ENCODE measurements around the gene IL21R.

IL21R gene

GRCh38 chr16:27386674-27387073, 15.3 kb upstream of the IL21R start:
- Histone ChIP-seq H3K36me3 (ENCODE audit: control insufficient read depth in 2 of 2, insufficient read depth in 1 of 2, low read length in 2 of 2) (no peaks in the 10 kb centered on the region), H3K27ac (ENCODE audit: extremely low read depth, low read depth, low read length) (no peak overlapping the region), H3K4me3 (ENCODE audit: low read depth, low read length) (no peak overlapping the region), H3K4me1 (ENCODE audit: control insufficient read depth, insufficient read depth, low read length) (no peaks in the 10 kb centered on the region), H3K9me3 (ENCODE audit: control insufficient read depth, insufficient read depth, low read depth, low read length) (no peaks in the 10 kb centered on the region)
- no peak for TF ChIP-seq CTCF (tag by site-specific recombination; IDR thresholded peaks at IDR 0.05)
- no peak for TF ChIP-seq ZNF529 (tag by site-specific recombination; IDR thresholded peaks at IDR 0.05; ENCODE audit: insufficient replicate concordance)
- no peak for TF ChIP-seq ZNF341 (tag by site-specific recombination; IDR thresholded peaks at IDR 0.05; ENCODE audit: low read depth)
- TF ChIP-seq ZNF23 (tag by site-specific recombination; IDR thresholded peaks at IDR 0.05; ENCODE audit: borderline replicate concordance), result no peak
- no peak for TF ChIP-seq ZNF654 (tag by site-specific recombination; IDR thresholded peaks at IDR 0.05; ENCODE audit: low read depth)
- no peak for TF ChIP-seq HOXA7 (CRISPR knock-in tag; IDR thresholded peaks at IDR 0.05; ENCODE audit: borderline replicate concordance)
- no peak for TF ChIP-seq HOXC10 (CRISPR knock-in tag; IDR thresholded peaks at IDR 0.05)
- TF ChIP-seq ZNF48 (tag by site-specific recombination; IDR thresholded peaks at IDR 0.05), result no peak
- no peak for TF ChIP-seq ZNF37A (tag by site-specific recombination; IDR thresholded peaks at IDR 0.05)
- no peak for TF ChIP-seq ZNF10 (tag by site-specific recombination; IDR thresholded peaks at IDR 0.05)
- TF ChIP-seq YY2 (tag by site-specific recombination; IDR thresholded peaks at IDR 0.05), result no peak
- TF ChIP-seq GLIS2 (tag by site-specific recombination; IDR thresholded peaks at IDR 0.05), result no peak
- no peak for TF ChIP-seq ZNF174 (tag by site-specific recombination; IDR thresholded peaks at IDR 0.05)
- no peak for TF ChIP-seq ZBTB20 (tag by site-specific recombination; IDR thresholded peaks at IDR 0.05)
- ChIA-PET CTCF (no interaction called here), POLR2A (no interaction called here)

GRCh38 chr16:27387724-27388123, 14.2 kb upstream of the IL21R start:
- ChIA-PET CTCF (interaction anchor here (1.0 kb wide), 1 partner anchor 13 kb away, joined by 4 read pairs; no protein-coding TSS in a partner anchor), POLR2A (interaction anchor here (1.2 kb wide), 1 partner anchor 20 kb away, joined by 3 read pairs; no protein-coding TSS in a partner anchor)
- Histone ChIP-seq H3K4me1 (ENCODE audit: control insufficient read depth, insufficient read depth, low read length) (no peaks in the 10 kb centered on the region), H3K9me3 (ENCODE audit: control insufficient read depth, insufficient read depth, low read depth, low read length) (no peaks in the 10 kb centered on the region), H3K4me3 (ENCODE audit: low read depth, low read length) (no peak overlapping the region), H3K36me3 (ENCODE audit: control insufficient read depth in 2 of 2, insufficient read depth in 1 of 2, low read length in 2 of 2) (no peaks in the 10 kb centered on the region), H3K27ac (ENCODE audit: extremely low read depth, low read depth, low read length) (no peak overlapping the region)
- TF ChIP-seq REPIN1 (tag by site-specific recombination; IDR thresholded peaks at IDR 0.05; ENCODE audit: low read depth) (no peak), ZNF777 (tag by site-specific recombination; IDR thresholded peaks at IDR 0.05; ENCODE audit: borderline replicate concordance) (no peak), HOXA7 (CRISPR knock-in tag; IDR thresholded peaks at IDR 0.05; ENCODE audit: borderline replicate concordance) (no peak), ZBTB20 (tag by site-specific recombination; IDR thresholded peaks at IDR 0.05) (no peak), SCRT2 (tag by site-specific recombination; IDR thresholded peaks at IDR 0.05) (no peak), ZNF426 (tag by site-specific recombination; IDR thresholded peaks at IDR 0.05) (no peak), GLIS2 (tag by site-specific recombination; IDR thresholded peaks at IDR 0.05) (no peak), ZFHX2 (tag by site-specific recombination; conservative IDR thresholded peaks at IDR 0.05) (no peak), ZNF610 (tag by site-specific recombination; IDR thresholded peaks at IDR 0.05; ENCODE audit: borderline replicate concordance) (no peak), ZNF701 (tag by site-specific recombination; IDR thresholded peaks at IDR 0.05) (no peak), ZNF830 (tag by site-specific recombination; IDR thresholded peaks at IDR 0.05; ENCODE audit: low read depth) (no peak), WT1 (tag by site-specific recombination; IDR thresholded peaks at IDR 0.05) (no peak), FEZF1 (tag by site-specific recombination; IDR thresholded peaks at IDR 0.05) (no peak), MEIS1 (CRISPR knock-in tag; IDR thresholded peaks at IDR 0.05; ENCODE audit: borderline replicate concordance) (no peak), ZNF596 (tag by site-specific recombination; IDR thresholded peaks at IDR 0.05) (no peak), PRDM4 (tag by site-specific recombination; IDR thresholded peaks at IDR 0.05) (no peak), ZNF311 (tag by site-specific recombination; IDR thresholded peaks at IDR 0.05; ENCODE audit: borderline replicate concordance) (no peak)

Measured in HEK293 (cell line).